Measurements from ENCODE around the gene PPAN.

Gene PPAN

GRCh38 chr19:10141479-10141878, 35.3 kb downstream of the PPAN start:
- no peak for DNase-seq (ENCODE audit: extremely low spot score)
- POLR2A ChIA-PET: no interaction called here
- TF ChIP-seq CTCF (IDR thresholded peaks at IDR 0.05; ENCODE audit: control extremely low read depth, extremely low read depth, low read depth, missing control alignments): no peak
- CTCF ChIA-PET: interaction anchor here (0.9 to 2.2 kb wide), 3 partner anchors 10 to 239 kb away, joined by 3 to 6 read pairs (median 5); partner anchors contain the start of gene TYK2

GRCh38 chr19:10141973-10142372, 35.8 kb downstream of the PPAN start:
- ChIA-PET POLR2A (no interaction called here), CTCF (interaction anchor here (0.9 to 2.2 kb wide), 4 partner anchors 11 to 238 kb away, joined by 3 to 6 read pairs (median 4); partner anchors contain the start of gene TYK2)
- DNase-seq (ENCODE audit: extremely low spot score): no peak
- TF ChIP-seq CTCF (IDR thresholded peaks at IDR 0.05; ENCODE audit: control extremely low read depth, extremely low read depth, low read depth, missing control alignments): no peak

GRCh38 chr19:10142701-10143375, 36.7 kb downstream of the PPAN start:
- no peak for TF ChIP-seq CTCF (IDR thresholded peaks at IDR 0.05; ENCODE audit: control extremely low read depth, extremely low read depth, low read depth, missing control alignments)
- POLR2A ChIA-PET: interaction anchor here (0.6 kb wide), 1 partner anchor 45 kb away, joined by 6 read pairs; no protein-coding TSS in a partner anchor
- no peak for DNase-seq (ENCODE audit: extremely low spot score)
- CTCF ChIA-PET: interaction anchor here (0.7 to 2.2 kb wide), 8 partner anchors 9 to 116 kb away, joined by 3 to 6 read pairs (median 4); no protein-coding TSS in a partner anchor

GRCh38 chr19:10143681-10144080, 37.5 kb downstream of the PPAN start:
- no peak for TF ChIP-seq CTCF (IDR thresholded peaks at IDR 0.05; ENCODE audit: control extremely low read depth, extremely low read depth, low read depth, missing control alignments)
- ChIA-PET POLR2A (interaction anchor here (0.6 kb wide), 1 partner anchor 44 kb away, joined by 6 read pairs; no protein-coding TSS in a partner anchor), CTCF (interaction anchor here (0.9 to 2.2 kb wide), 6 partner anchors 10 to 115 kb away, joined by 3 to 6 read pairs (median 4); no protein-coding TSS in a partner anchor)
- no peak for DNase-seq (ENCODE audit: extremely low spot score)

DNA sequence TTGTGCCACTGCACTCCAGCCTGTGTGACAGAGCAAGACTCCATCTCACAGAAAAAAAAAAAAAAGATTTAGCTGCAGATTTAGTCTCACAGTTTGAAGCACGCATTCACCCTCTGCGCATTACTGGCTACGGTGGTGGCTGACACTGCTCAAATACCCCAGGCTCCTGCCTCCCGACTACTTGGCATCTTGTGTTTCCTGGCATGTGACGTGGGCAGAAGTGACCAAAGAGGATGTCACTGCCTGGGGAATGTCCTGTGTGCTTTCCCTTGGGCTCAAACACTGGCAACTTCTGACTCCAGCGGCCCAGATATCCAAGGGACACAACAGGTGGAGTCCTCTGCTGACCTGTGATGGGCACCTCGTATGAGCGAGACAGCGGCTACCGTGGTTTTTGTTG, 38.2 kb downstream of the PPAN start:
- ChIA-PET POLR2A (no interaction called here), CTCF (interaction anchor here (1.2 kb wide), 1 partner anchor 12 kb away, joined by 4 read pairs; no protein-coding TSS in a partner anchor)
- TF ChIP-seq CTCF (IDR thresholded peaks at IDR 0.05; ENCODE audit: control extremely low read depth, extremely low read depth, low read depth, missing control alignments): no peak
- no peak for DNase-seq (ENCODE audit: extremely low spot score)

- CTCF ChIA-PET: interaction anchor here (1.2 kb wide), 1 partner anchor 13 kb away, joined by 4 read pairs; no protein-coding TSS in a partner anchor
- TF ChIP-seq CTCF (IDR thresholded peaks at IDR 0.05; ENCODE audit: control extremely low read depth, extremely low read depth, low read depth, missing control alignments): no peak
- no peak for DNase-seq (ENCODE audit: extremely low spot score)
- POLR2A ChIA-PET: no interaction called here
Measured at GRCh38 chr19:10145031-10145430, 38.9 kb downstream of the PPAN start.

All from GM10248 (cell line).